ENCODE data around the gene ZNF688. TPM values are rescaled to one million over a fixed set of nuclear protein-coding genes. Genes with fewer than 3 reads are reported as not detected.

The ZNF688 gene
- total and polyA plus RNA-seq, 9 of the 15 experiments (the other 6 are each of a cell fraction or from before 2014, with no cell fraction given) = 0.48 to 12.9 (median 4.5) TPM

- Histone ChIP-seq H3K27ac (ENCODE audit: extremely low read depth, low read depth, low read length) (peak overlapping the region; percentile 19), H4K20me1 (replicated peaks; ENCODE audit: control insufficient read depth, insufficient read depth, low read length) (no peaks in the 10 kb centered on the region), H3K4me2 (ENCODE audit: insufficient read depth, low read length) (peak overlapping the region; percentile 43), H3K4me3 (no peak overlapping the region), H3K27me3 (ENCODE audit: control insufficient read depth in 2 of 2, insufficient read depth in 2 of 2, low read length in 2 of 2) (no peaks in the 10 kb centered on the region), H3K9me1 (ENCODE audit: control insufficient read depth, insufficient read depth, low read length) (no peaks in the 10 kb centered on the region), H3K9me3 (replicated peaks; ENCODE audit: control insufficient read depth, insufficient read depth, low read depth, low read length) (no peaks in the 10 kb centered on the region), H3K36me3 (ENCODE audit: control insufficient read depth, insufficient read depth, low read length) (peaks cover 29% of the 10 kb centered on the region; the same call in 2 of the 3 replicates), H3K4me1 (replicated peaks in 1 of 2; ENCODE audit: control insufficient read depth in 2 of 2, insufficient read depth in 2 of 2, low read length in 2 of 2) (peaks cover 11 to 35% of the 10 kb centered on the region in 2 experiments; a peak in 4 of 5 replicates), H2AFZ (ENCODE audit: low read depth, low read length) (no peak overlapping the region), H3K79me2 (ENCODE audit: control insufficient read depth, insufficient read depth, low read length) (peaks cover 38% of the 10 kb centered on the region), H3K9ac (ENCODE audit: insufficient read depth in 1 of 2, low read depth in 2 of 2, low read length in 2 of 2) (0 out of 4 replicates have a peak overlapping the region, but pooled peaks of 1 of the 2 experiments have one; percentile 20)
- ChIA-PET POLR2A (interaction anchor here (0.9 to 1.3 kb wide), 2 partner anchors 8 to 11 kb away, joined by 3 to 5 read pairs; partner anchors contain the start of gene ZNF785), CTCF (ENCODE audit: low intra/inter-chr PET ratio) (no interaction called here)
- ATAC-seq (no peak), DNase-seq (ENCODE audit: extremely low read depth in 1 of 4, low spot score in 3 of 4) (no peak), FAIRE-seq (peak; percentile 56)
- intact Hi-C loops (cut with micrococcal nuclease) = no loop called here
- WGBS (ENCODE audit: insufficient coverage, low coverage, missing lambda C conversion rate) = 11% methylated on average over 1 of the region's 1 CpG
- no TSS peak for BruUV-seq (replicated peaks)
- TF ChIP-seq NFIC (IDR thresholded peaks at IDR 0.05) (no peak), EWSR1 (IDR thresholded peaks at IDR 0.05; ENCODE audit: borderline replicate concordance, low read depth, partially characterized antibody) (no peak), ESRRB (CRISPR knock-in tag; IDR thresholded peaks at IDR 0.05; ENCODE audit: borderline replicate concordance) (no peak), EGR1 (conservative IDR thresholded peaks at IDR 0.05) (peak; percentile 68)
- in situ Hi-C loops (cut with MboI) = no loop called here
These were observed 3.2 kb upstream of the ZNF688 start for GRCh38 chr16:30574678-30575077.
